Right atrium auricular region (tissue), 2 donors: Measurements from ENCODE around the gene NUP62. TPM values are rescaled to one million over a fixed set of nuclear protein-coding genes. Genes with fewer than 3 reads are reported as not detected.
A peak's percentile ranks its signal among the peaks of the same experiment; 100 is the strongest.
"Not testable (repeated sequence)": the region's sequence is repeated elsewhere in the genome, so short reads cannot be mapped to it uniquely, and the experiment has no call there.

Experiments used
- DNase-seq: peaks from one replicate; pipeline ENCODE4 v3.0.0-alpha.2; 2019; ENCODE audit warnings: low spot score
- H3K27ac ChIP-seq, 2 donors: fragments of 200-600 bp; sonication (generic); 1 replicate in 1 of 2; 2 replicates in 1 of 2; pipeline ENCODE4 v1.5.1; 2016 to 2019
- H3K27me3 ChIP-seq, 2 donors: fragments of 200-600 bp; sonication (generic); one replicate each; pipeline versions ENCODE4 v1.5.1 to v1.6.0; 2017 to 2019
- H3K36me3 ChIP-seq: fragments of 200-600 bp; sonication (generic); one replicate; pipeline ENCODE4 v1.5.1; 2016
- H3K4me1 ChIP-seq, 2 donors: fragments of 200-600 bp; sonication (generic); one replicate each; pipeline versions ENCODE4 v1.5.1 to v1.6.0; 2017 to 2019
- H3K4me3 ChIP-seq, 2 donors: fragments of 200-600 bp; sonication (generic); 1 replicate in 1 of 2; 2 replicates in 1 of 2; pipeline ENCODE4 v1.5.1; 2017 to 2019; ENCODE audit warnings: mild to moderate bottlenecking in 1 of 2, moderate library complexity in 1 of 2
- H3K9me3 ChIP-seq, 2 donors: fragments of 200-600 bp; sonication (generic); one replicate each; pipeline ENCODE4 v1.5.1; 2019
- CTCF ChIP-seq, 2 donors: fragments of 200-600 bp; sonication (generic); IDR thresholded peaks; one replicate each; pipeline ENCODE4 v1.5.1; 2019; ENCODE audit warnings: antibody characterized with exemption in 2 of 2
- total RNA-seq, 2 donors: library from RNA; depleted of rRNA; stranded (reverse); fragments of >200 nt; gene quantifications; one replicate each; pipeline ENCODE4 v1.1.0, GENCODE V29; 2016

The NUP62 gene
- total RNA-seq, 2 donors from 2014 or later = 23.5 to 32.6 TPM

- DNase-seq = peak; percentile 59
- Histone ChIP-seq H3K4me3 (no peak overlapping the region), H3K4me1 (peaks cover 0 to 8% of the 10 kb centered on the region in 2 donors), H3K27ac (no peak overlapping the region), H3K36me3 (peaks cover 31% of the 10 kb centered on the region), H3K9me3 (no peaks in the 10 kb centered on the region), H3K27me3 (no peaks in the 10 kb centered on the region)
- no peak for TF ChIP-seq CTCF (IDR thresholded peaks at IDR 0.05)
These were observed 44.7 kb upstream of the NUP62 start for GRCh38 chr19:49973987-49974386.

GRCh38 chr19:49972841-49973240 lies 43.5 kb upstream of the NUP62 start:
- Histone ChIP-seq H3K27me3 (no peaks in the 10 kb centered on the region), H3K9me3 (no peaks in the 10 kb centered on the region), H3K27ac (no peak overlapping the region), H3K36me3 (peaks cover 20% of the 10 kb centered on the region), H3K4me3 (no peak overlapping the region), H3K4me1 (peaks cover 0 to 8% of the 10 kb centered on the region in 2 donors)
- no peak for DNase-seq
- no peak for TF ChIP-seq CTCF (IDR thresholded peaks at IDR 0.05)

GRCh38 chr19:49971991-49972411 lies 42.7 kb upstream of the NUP62 start:
- Histone ChIP-seq H3K27me3 (no peaks in the 10 kb centered on the region), H3K27ac (no peak overlapping the region), H3K4me1 (peaks cover 0 to 8% of the 10 kb centered on the region in 2 donors), H3K9me3 (no peaks in the 10 kb centered on the region), H3K4me3 (no peak overlapping the region), H3K36me3 (peaks cover 15% of the 10 kb centered on the region)
- no peak for DNase-seq
- TF ChIP-seq CTCF (IDR thresholded peaks at IDR 0.05) = no peak

GRCh38 chr19:49969355-49969754 lies 40.1 kb upstream of the NUP62 start:
- not testable (repeated sequence) for H3K4me1 ChIP-seq, H3K27me3 ChIP-seq, H3K36me3 ChIP-seq, H3K4me3 ChIP-seq, DNase-seq, H3K27ac ChIP-seq, H3K9me3 ChIP-seq

- no peak for TF ChIP-seq CTCF (IDR thresholded peaks at IDR 0.05)
These were observed 39.1 kb upstream of the NUP62 start for GRCh38 chr19:49968279-49968922.

GRCh38 chr19:49960980-49961379 lies 31.7 kb upstream of the NUP62 start, which contains the start of gene SIGLEC11:
Gene SIGLEC11 (minus strand): TSS chr19:49961172. CDS start chr19:49961081, 91 bp downstream.
- not testable (repeated sequence) for H3K27ac ChIP-seq, H3K9me3 ChIP-seq, H3K27me3 ChIP-seq, H3K4me1 ChIP-seq, DNase-seq, H3K4me3 ChIP-seq, H3K36me3 ChIP-seq

More at GRCh38 chr19:49968279-49968922, 39.1 kb upstream of the NUP62 start:
- no peaks in the 10 kb centered on the region for H3K9me3 ChIP-seq
- H3K27me3 ChIP-seq = no peaks in the 10 kb centered on the region
- no peaks in the 10 kb centered on the region for H3K36me3 ChIP-seq
- no peak for DNase-seq
- H3K4me3 ChIP-seq = no peak overlapping the region
- no peak overlapping the region for H3K27ac ChIP-seq
- H3K4me1 ChIP-seq = peaks cover 0 to 8% of the 10 kb centered on the region in 2 donors

GRCh38 chr19:49959892-49960291 lies 30.6 kb upstream of the NUP62 start:
- H3K27ac ChIP-seq, H3K36me3 ChIP-seq, H3K4me3 ChIP-seq, H3K9me3 ChIP-seq, H3K27me3 ChIP-seq, DNase-seq: not testable (repeated sequence)
- H3K4me1 ChIP-seq = peaks cover 0 to 12% of the 10 kb centered on the region in 2 donors

- not testable (repeated sequence) for H3K27me3 ChIP-seq, H3K27ac ChIP-seq, DNase-seq, H3K9me3 ChIP-seq, H3K36me3 ChIP-seq, H3K4me3 ChIP-seq
- peaks cover 0 to 25% of the 10 kb centered on the region in 2 donors for H3K4me1 ChIP-seq
These were observed 29.3 kb upstream of the NUP62 start for GRCh38 chr19:49958596-49958995.

GRCh38 chr19:49958144-49958543 lies 28.8 kb upstream of the NUP62 start:
- peaks cover 0 to 27% of the 10 kb centered on the region in 2 donors for H3K4me1 ChIP-seq
- H3K27me3 ChIP-seq, DNase-seq, H3K4me3 ChIP-seq, H3K9me3 ChIP-seq, H3K36me3 ChIP-seq, H3K27ac ChIP-seq: not testable (repeated sequence)
